SKM-1 (cell line): Measurements from ENCODE around the gene STAM2.

Experiments used
- DNase-seq: peaks from one replicate; lab custom pipeline; 2025; ENCODE audit not compliant: unreplicated experiment; lab: John Stamatoyannopoulos, UW

STAM2 gene

DNA sequence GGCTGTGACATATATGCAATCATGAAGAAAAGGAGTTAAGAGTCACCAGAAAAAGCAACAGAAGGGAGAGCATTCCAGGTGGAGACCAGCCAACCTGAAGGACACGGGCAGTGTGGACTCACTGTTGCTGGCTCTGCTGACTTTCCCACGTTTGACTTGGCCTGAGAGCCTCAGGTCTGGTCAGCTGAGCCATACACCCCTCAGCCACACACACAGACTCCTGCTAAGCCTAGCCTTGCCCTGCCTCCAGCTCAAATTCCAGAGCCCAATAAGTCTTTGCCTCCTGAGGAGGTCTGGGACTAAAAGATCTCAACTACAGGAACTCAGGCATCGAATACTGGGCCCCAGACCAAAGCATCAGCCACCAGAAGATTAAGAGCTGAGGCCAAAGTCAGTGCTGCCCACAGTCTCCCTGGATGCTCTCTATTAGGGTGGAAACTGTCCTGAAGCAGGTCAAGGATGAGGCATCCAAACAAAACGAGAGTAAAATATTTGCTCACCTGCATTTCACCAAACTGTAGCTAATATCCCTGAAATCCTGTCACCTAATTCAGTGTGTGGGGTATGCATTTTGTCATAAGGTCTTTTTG lies 100.0 kb downstream of the STAM2 start:
- no peak for DNase-seq

- DNase-seq: no peak
These were observed 103.6 kb downstream of the STAM2 start for GRCh38 chr2:152072011-152072410.

DNA sequence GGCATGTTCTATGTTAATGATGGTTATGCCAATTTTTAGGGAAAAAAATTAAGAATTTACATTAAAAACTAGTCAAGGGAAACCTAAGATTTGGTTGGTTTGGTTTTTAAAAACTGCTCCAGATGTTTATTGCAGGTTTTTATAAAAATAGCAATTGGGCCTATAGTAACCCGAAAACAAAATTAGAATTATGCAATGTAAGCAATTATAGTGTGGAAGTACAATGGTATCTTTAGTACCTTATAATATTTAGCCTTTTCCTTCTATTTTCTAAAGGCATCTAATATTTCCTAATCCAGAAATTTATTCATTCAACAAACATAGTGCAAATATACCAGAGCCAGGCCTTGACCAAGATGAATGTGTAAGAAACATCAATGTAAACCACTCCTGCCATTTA lies 104.0 kb downstream of the STAM2 start:
- DNase-seq: no peak

DNA sequence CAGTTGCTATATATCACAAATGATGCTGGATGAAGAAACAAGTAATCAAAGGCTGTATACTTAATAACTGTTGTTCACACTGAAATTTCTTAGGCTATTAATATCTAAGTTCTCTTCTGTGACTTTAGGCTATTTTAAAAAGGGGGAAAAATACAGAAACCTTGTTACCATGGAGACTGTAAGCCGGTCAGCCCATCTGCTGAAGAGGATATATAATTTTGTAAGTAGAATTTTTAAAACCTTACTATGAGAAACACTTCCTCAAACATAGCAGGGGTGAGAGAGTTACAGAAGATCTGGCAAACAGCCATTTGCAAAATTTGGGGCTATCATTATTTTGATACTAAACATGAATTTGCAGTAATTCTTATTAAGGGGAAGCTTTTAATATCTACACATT lies 104.5 kb downstream of the STAM2 start:
- DNase-seq: no peak

GRCh38 chr2:152068226-152068625 lies 107.3 kb downstream of the STAM2 start:
- no peak for DNase-seq

- DNase-seq: no peak
These were observed 107.7 kb downstream of the STAM2 start for GRCh38 chr2:152067823-152068222.
